ENCODE results near the gene ARID5B. TPM values are rescaled to one million over a fixed set of nuclear protein-coding genes. Genes with fewer than 3 reads are reported as not detected.

Gene ARID5B
- polyA plus RNA-seq, 1 of the 3 experiments (the other 2 are of a cell fraction), result 10.9 TPM

DNA sequence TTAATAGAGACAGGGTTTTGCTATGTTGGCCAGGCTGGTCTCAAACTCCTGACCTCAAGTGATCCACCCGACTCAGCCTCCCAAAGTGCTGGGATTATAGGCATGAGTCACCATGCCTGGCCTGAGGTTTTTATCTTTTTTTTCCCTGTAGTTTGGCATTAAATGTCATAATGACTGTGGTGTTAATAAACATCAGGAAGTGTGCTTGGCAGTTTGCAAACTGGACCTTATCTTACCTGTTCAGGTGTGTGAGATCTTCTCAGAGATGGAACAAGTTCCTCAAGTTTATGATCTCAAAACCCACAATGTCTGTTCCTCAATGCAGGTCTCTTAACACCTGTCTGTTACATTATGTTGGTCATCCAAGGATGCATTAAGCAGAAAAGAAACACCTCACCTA, 80.0 kb downstream of the ARID5B start (continued):
- TF ChIP-seq REST (IDR thresholded peaks at IDR 0.05; ENCODE audit: low read depth, low read length), result no peak
- no peak for TF ChIP-seq JUND (IDR thresholded peaks at IDR 0.05)

GRCh38 chr10:61983255-61983654, 81.8 kb downstream of the ARID5B start:
- H3K9ac ChIP-seq, result no peak overlapping the region
- no peak overlapping the region for H3K4me3 ChIP-seq (ENCODE audit: low read depth in 2 of 2, low read length in 1 of 2)
- peaks cover 0 to 7% of the 10 kb centered on the region in 2 experiments for H3K4me1 ChIP-seq (ENCODE audit: control insufficient read depth in 1 of 2, insufficient read depth in 2 of 2, low read depth in 1 of 2, low read length in 1 of 2)
- H4K20me1 ChIP-seq (ENCODE audit: insufficient read depth), result no peaks in the 10 kb centered on the region; the same call in 1 of the 2 replicates
- 93% methylated on average over 4 of the region's 4 CpGs for WGBS (ENCODE audit: low lambda C conversion rate)
- TF ChIP-seq RCOR1 (IDR thresholded peaks at IDR 0.05; ENCODE audit: low read length) (no peak), MXI1 (IDR thresholded peaks at IDR 0.05; ENCODE audit: low read depth, low read length) (no peak), MAX (IDR thresholded peaks at IDR 0.05; ENCODE audit: low read depth) (no peak), TCF12 (IDR thresholded peaks at IDR 0.05) (no peak), POLR2AphosphoS5 (IDR thresholded peaks at IDR 0.05; ENCODE audit: low read depth, low read length) (no peak), RFX5 (IDR thresholded peaks at IDR 0.05; ENCODE audit: low read length) (no peak)
- no peaks in the 10 kb centered on the region for H3K9me3 ChIP-seq
- H2AFZ ChIP-seq (ENCODE audit: low read depth), result no peak overlapping the region
- H3K27ac ChIP-seq (ENCODE audit: low read depth in 2 of 2, low read length in 1 of 2), result no peak overlapping the region
- H3K4me2 ChIP-seq, result no peak overlapping the region
- no peaks in the 10 kb centered on the region for H3K27me3 ChIP-seq (ENCODE audit: insufficient read depth)
- POLR2A ChIA-PET, result no interaction called here
- CTCF ChIA-PET, result interaction anchor here (0.6 to 2.0 kb wide), 2 partner anchors 9 to 1631 kb away, joined by 3 to 9 read pairs; no protein-coding TSS in a partner anchor
- peaks cover 49% of the 10 kb centered on the region for H3K79me2 ChIP-seq (ENCODE audit: insufficient read depth)
- no peaks in the 10 kb centered on the region for H3K9me2 ChIP-seq
- H3F3A ChIP-seq (replicated peaks; ENCODE audit: insufficient read depth), result no peaks in the 10 kb centered on the region
- no peak for DNase-seq
- peaks cover 0 to 3% of the 10 kb centered on the region in 2 experiments for H3K36me3 ChIP-seq (replicated peaks in 1 of 2; ENCODE audit: control insufficient read depth in 1 of 2, insufficient read depth in 2 of 2, low read length in 1 of 2)

DNA sequence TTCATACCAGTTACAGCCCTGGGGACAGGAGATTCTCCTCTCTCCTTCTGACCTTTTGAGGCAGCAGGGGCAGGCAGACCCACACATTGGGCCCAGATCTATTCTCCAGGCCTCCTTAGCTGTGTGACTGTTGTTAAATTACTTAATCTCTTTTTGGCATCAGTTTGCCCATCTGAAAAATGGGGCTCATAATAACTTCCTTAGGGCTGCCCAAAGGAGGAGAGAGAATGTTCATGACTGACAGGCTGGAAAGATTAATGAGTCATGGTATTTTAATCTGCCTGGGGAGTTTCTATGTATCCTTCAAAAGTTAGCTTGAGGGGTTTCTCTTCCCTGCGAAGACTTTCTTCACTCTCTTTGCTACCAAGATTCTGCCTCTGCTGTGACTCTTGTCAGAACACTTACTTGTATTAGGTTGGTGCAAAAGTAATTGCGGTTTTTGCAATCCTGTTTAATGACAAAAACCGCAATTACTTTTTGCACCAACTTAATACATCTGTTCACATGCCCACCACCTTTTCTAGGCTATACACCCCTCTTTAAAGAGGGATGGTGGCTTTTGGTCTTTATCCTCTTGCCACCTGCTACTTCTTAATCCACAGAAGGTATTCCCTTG, 83.4 kb downstream of the ARID5B start:
- 90% methylated on average over 3 of the region's 3 CpGs for WGBS (ENCODE audit: low lambda C conversion rate)
- Histone ChIP-seq H4K20me1 (ENCODE audit: insufficient read depth) (no peaks in the 10 kb centered on the region; the same call in 1 of the 2 replicates), H2AFZ (ENCODE audit: low read depth) (no peak overlapping the region), H3K36me3 (replicated peaks in 1 of 2; ENCODE audit: control insufficient read depth in 1 of 2, insufficient read depth in 2 of 2, low read length in 1 of 2) (peaks cover 0 to 3% of the 10 kb centered on the region in 2 experiments), H3K9me2 (no peaks in the 10 kb centered on the region), H3K4me2 (no peak overlapping the region), H3K27me3 (ENCODE audit: insufficient read depth) (no peaks in the 10 kb centered on the region), H3K79me2 (ENCODE audit: insufficient read depth) (peaks cover 35% of the 10 kb centered on the region), H3K4me1 (ENCODE audit: control insufficient read depth in 1 of 2, insufficient read depth in 2 of 2, low read depth in 1 of 2, low read length in 1 of 2) (peaks cover 0 to 7% of the 10 kb centered on the region in 2 experiments), H3K27ac (ENCODE audit: low read depth in 2 of 2, low read length in 1 of 2) (no peak overlapping the region), H3F3A (replicated peaks; ENCODE audit: insufficient read depth) (no peaks in the 10 kb centered on the region), H3K9ac (no peak overlapping the region), H3K4me3 (ENCODE audit: low read depth in 2 of 2, low read length in 1 of 2) (no peak overlapping the region), H3K9me3 (no peaks in the 10 kb centered on the region)
- TF ChIP-seq, protein P1, sequence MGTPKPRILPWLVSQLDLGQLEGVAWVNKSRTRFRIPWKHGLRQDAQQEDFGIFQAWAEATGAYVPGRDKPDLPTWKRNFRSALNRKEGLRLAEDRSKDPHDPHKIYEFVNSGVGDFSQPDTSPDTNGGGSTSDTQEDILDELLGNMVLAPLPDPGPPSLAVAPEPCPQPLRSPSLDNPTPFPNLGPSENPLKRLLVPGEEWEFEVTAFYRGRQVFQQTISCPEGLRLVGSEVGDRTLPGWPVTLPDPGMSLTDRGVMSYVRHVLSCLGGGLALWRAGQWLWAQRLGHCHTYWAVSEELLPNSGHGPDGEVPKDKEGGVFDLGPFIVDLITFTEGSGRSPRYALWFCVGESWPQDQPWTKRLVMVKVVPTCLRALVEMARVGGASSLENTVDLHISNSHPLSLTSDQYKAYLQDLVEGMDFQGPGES (IDR thresholded peaks at IDR 0.05; ENCODE audit: low read depth, low read length), result no peak
- TF ChIP-seq MXI1 (IDR thresholded peaks at IDR 0.05; ENCODE audit: low read depth, low read length) (no peak), TEAD4 (IDR thresholded peaks at IDR 0.05; ENCODE audit: borderline replicate concordance, insufficient read depth) (no peak), MEF2A (IDR thresholded peaks at IDR 0.05; ENCODE audit: borderline replicate concordance, low read depth) (no peak), TCF12 (IDR thresholded peaks at IDR 0.05) (no peak), SMC3 (IDR thresholded peaks at IDR 0.05; ENCODE audit: low read depth, low read length) (no peak)
- TF ChIP-seq, protein P2, sequence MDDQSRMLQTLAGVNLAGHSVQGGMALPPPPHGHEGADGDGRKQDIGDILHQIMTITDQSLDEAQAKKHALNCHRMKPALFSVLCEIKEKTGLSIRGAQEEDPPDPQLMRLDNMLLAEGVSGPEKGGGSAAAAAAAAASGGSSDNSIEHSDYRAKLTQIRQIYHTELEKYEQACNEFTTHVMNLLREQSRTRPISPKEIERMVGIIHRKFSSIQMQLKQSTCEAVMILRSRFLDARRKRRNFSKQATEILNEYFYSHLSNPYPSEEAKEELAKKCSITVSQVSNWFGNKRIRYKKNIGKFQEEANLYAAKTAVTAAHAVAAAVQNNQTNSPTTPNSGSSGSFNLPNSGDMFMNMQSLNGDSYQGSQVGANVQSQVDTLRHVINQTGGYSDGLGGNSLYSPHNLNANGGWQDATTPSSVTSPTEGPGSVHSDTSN (IDR thresholded peaks at IDR 0.05), result no peak
- TF ChIP-seq, protein P3, sequence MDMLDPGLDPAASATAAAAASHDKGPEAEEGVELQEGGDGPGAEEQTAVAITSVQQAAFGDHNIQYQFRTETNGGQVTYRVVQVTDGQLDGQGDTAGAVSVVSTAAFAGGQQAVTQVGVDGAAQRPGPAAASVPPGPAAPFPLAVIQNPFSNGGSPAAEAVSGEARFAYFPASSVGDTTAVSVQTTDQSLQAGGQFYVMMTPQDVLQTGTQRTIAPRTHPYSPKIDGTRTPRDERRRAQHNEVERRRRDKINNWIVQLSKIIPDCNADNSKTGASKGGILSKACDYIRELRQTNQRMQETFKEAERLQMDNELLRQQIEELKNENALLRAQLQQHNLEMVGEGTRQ (IDR thresholded peaks at IDR 0.05; ENCODE audit: borderline replicate concordance, low read depth, low read length), result no peak
- TF ChIP-seq, protein P4, sequence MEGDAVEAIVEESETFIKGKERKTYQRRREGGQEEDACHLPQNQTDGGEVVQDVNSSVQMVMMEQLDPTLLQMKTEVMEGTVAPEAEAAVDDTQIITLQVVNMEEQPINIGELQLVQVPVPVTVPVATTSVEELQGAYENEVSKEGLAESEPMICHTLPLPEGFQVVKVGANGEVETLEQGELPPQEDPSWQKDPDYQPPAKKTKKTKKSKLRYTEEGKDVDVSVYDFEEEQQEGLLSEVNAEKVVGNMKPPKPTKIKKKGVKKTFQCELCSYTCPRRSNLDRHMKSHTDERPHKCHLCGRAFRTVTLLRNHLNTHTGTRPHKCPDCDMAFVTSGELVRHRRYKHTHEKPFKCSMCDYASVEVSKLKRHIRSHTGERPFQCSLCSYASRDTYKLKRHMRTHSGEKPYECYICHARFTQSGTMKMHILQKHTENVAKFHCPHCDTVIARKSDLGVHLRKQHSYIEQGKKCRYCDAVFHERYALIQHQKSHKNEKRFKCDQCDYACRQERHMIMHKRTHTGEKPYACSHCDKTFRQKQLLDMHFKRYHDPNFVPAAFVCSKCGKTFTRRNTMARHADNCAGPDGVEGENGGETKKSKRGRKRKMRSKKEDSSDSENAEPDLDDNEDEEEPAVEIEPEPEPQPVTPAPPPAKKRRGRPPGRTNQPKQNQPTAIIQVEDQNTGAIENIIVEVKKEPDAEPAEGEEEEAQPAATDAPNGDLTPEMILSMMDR (IDR thresholded peaks at IDR 0.05), result no peak
- POLR2A ChIA-PET, result no interaction called here
- no peak for DNase-seq
- CTCF ChIA-PET, result interaction anchor here (2.0 kb wide), 1 partner anchor 8 kb away, joined by 9 read pairs; no protein-coding TSS in a partner anchor
